HepG2 (cell line): ENCODE results near the gene PPY. TPM values are rescaled to one million over a fixed set of nuclear protein-coding genes. Genes with fewer than 3 reads are reported as not detected.

Source experiments
- FIP1L1 ChIP-seq: fragments of 200-400 bp; formaldehyde crosslinking; IDR thresholded peaks from 2 replicates; pipeline ENCODE4 v1.6.1; 2018; ENCODE audit warnings: low read depth, mild to moderate bottlenecking, low read length, moderate library complexity, borderline replicate concordance; ENCODE audit not compliant: insufficient read depth
- FOXP4 ChIP-seq: sonication (generic); formaldehyde crosslinking; IDR thresholded peaks from 2 replicates; pipeline ENCODE4 v1.4.0; 2020; ENCODE audit warnings: missing genetic modification reagents
- HNF4A ChIP-seq: sonication (generic); formaldehyde crosslinking; IDR thresholded peaks from 2 replicates; pipeline ENCODE4 v1.4.0; 2020; ENCODE audit warnings: missing genetic modification reagents
- ISL2 ChIP-seq: sonication (generic); formaldehyde crosslinking; IDR thresholded peaks from 2 replicates; pipeline ENCODE4 v1.5.0; 2020; ENCODE audit warnings: missing genetic modification reagents
- KDM6A ChIP-seq: IDR thresholded peaks from 2 replicates; pipeline ENCODE4 v1.6.1; 2016; ENCODE audit warnings: low read depth
- NR2F1 ChIP-seq, 2 experiments: fragments of 450-650 bp in 1 of 2; formaldehyde crosslinking in 1 of 2; IDR thresholded peaks; 2 replicates each; pipeline versions ENCODE4 v1.5.0 to v1.6.1; 2016 to 2020; ENCODE audit warnings: mild to moderate bottlenecking in 1 of 2, missing compliant biosample characterization in 1 of 2, missing genetic modification reagents in 1 of 2, moderate library complexity in 1 of 2
- PRMT3 ChIP-seq: sonication (generic); formaldehyde crosslinking; IDR thresholded peaks from 2 replicates; pipeline ENCODE4 v1.8.1; 2022; ENCODE audit warnings: low read depth, mild to moderate bottlenecking, moderate library complexity, missing genetic modification reagents, borderline replicate concordance
- SRSF4 ChIP-seq: fragments of 200-400 bp; formaldehyde crosslinking; IDR thresholded peaks from one replicate; pipeline ENCODE4 v1.6.1; 2018; ENCODE audit warnings: mild to moderate bottlenecking, low read depth, low read length, moderate library complexity; ENCODE audit not compliant: poor library complexity, severe bottlenecking
- TCF12 ChIP-seq, 2 experiments: fragments of 450-650 bp in 1 of 2; sonication (generic) in 1 of 2; formaldehyde crosslinking in 1 of 2; IDR thresholded peaks; 2 replicates each; pipeline versions ENCODE4 v1.6.1 to v1.8.0; 2017 to 2022; ENCODE audit warnings: antibody characterized with exemption in 1 of 2, mild to moderate bottlenecking in 1 of 2, missing genetic modification reagents in 1 of 2, moderate library complexity in 1 of 2
- ZNF512 ChIP-seq: sonication (generic); formaldehyde crosslinking; IDR thresholded peaks from 2 replicates; pipeline ENCODE4 v1.4.0; 2020; ENCODE audit warnings: mild to moderate bottlenecking, missing genetic modification reagents
- ZNF547 ChIP-seq: sonication (generic); formaldehyde crosslinking; IDR thresholded peaks from 2 replicates; pipeline ENCODE4 v1.5.1; 2020; ENCODE audit warnings: mild to moderate bottlenecking, missing genetic modification reagents
- ZNF841 ChIP-seq: sonication (generic); formaldehyde crosslinking; IDR thresholded peaks from 2 replicates; pipeline ENCODE4 v1.8.1; 2023; ENCODE audit warnings: missing genetic modification reagents, borderline replicate concordance
- ZNF883 ChIP-seq: sonication (generic); formaldehyde crosslinking; IDR thresholded peaks from 2 replicates; pipeline ENCODE4 v1.5.1; 2020; ENCODE audit warnings: mild to moderate bottlenecking, missing genetic modification reagents; ENCODE audit errors: not compliant biosample characterization
- ZSCAN9 ChIP-seq: IDR thresholded peaks from 2 replicates; pipeline ENCODE4 v1.6.1; 2016; ENCODE audit warnings: borderline replicate concordance
- polyA plus RNA-seq, 8 experiments: library from polyadenylated mRNA; depleted of rRNA in 3 of 8; stranded (reverse) in 7 of 8; unstranded in 1 of 8; fragments of >200 nt; fragmentation: Illumina TruSeq in 4 of 8; extraction: Trizol in 4 of 8; gene quantifications; 2 replicates each; pipeline versions ENCODE4 v1.2.1 to v1.2.3, GENCODE V29; 2011 to 2016; ENCODE audit warnings: low read depth in 4 of 8, missing spikeins in 1 of 8, mixed read lengths in 1 of 8; ENCODE audit not compliant: insufficient read depth in 1 of 8
- total RNA-seq, 5 experiments: library from RNA; depleted of rRNA; stranded (reverse); fragments of >200 nt; fragmentation: Illumina TruSeq; extraction: Trizol; gene quantifications; 2 replicates each; pipeline ENCODE4 v1.2.3, GENCODE V29; 2016; ENCODE audit warnings: low read depth in 1 of 5
- TF ChIP-seq, protein P1 (sequence below): IDR thresholded peaks from 2 replicates; pipeline ENCODE4 v1.4.0; 2020; ENCODE audit warnings: mild to moderate bottlenecking, missing genetic modification reagents
- TF ChIP-seq, protein P2 (sequence below): sonication (generic); formaldehyde crosslinking; IDR thresholded peaks from 2 replicates; pipeline ENCODE4 v1.5.0; 2020; ENCODE audit warnings: mild to moderate bottlenecking, missing genetic modification reagents, borderline replicate concordance

Gene PPY
- total and polyA plus RNA-seq, 2 of the 13 experiments (the other 11 are each of a cell fraction or from before 2014, with no cell fraction given): not detected

DNA sequence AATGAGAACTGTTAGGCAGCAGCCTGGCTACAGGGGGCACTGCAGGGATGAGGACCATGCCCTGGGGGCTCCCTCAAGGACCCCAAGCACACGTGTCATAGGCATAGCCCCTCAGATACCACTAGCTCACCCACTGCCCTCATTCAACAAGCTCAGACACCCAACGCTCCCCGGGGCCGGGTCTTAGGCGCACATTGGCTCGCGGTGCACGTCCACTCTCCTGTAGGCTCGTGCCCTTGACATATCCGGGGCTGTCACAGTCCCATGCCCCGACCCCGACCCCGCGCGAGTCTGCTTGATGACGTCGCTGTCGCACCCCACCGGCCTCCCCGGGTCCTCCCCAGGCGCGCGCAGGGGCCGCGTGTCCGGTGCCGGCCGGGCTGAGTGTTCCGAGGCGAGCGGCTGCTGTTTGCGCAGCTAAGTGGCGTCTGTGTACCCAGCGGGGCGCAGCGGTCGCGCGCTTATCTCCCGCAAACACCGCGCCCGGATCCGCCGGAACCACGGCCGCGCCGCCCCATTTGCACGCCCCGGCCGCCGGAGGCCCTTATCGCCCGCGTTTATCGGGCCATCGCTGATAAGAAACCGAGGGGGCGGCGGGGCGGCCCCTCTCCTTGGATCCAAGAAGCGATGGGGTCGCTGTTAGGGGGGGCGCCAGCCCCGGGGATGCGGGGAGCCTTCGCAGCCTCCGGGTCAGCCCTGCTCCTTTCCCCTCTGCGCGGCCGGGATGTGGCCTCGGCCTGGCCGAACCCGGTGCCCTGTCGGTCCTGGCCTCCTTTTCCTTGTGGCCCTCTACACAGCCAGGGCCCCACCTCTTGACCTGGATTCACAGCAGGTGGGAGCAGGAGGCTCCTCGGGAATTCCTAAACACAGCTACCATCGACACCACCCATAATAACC, 41.5 kb upstream of the PPY start (continued):
- TF ChIP-seq SRSF4 (no peak), KDM6A (CRISPR knock-in tag) (no peak; the same call in 1 of the 2 replicates), ISL2 (CRISPR knock-in tag) (peak; percentile 99), ZNF547 (peak; percentile 88), ZSCAN9 (peak; percentile 87), ZNF883 (peak; percentile 89), HNF4A (peak; percentile 68), FOXP4 (CRISPR knock-in tag) (peak; percentile 98), FIP1L1 (no peak), PRMT3 (CRISPR knock-in tag) (no peak), TCF12 (IDR thresholded peaks at IDR 0.05) (no peak), TCF12 (CRISPR knock-in tag; IDR thresholded peaks at IDR 0.05) (peak; percentile 99), ZNF841 (CRISPR knock-in tag) (no peak), ZNF512 (CRISPR knock-in tag) (peak; percentile 49; the same call in 1 of the 2 replicates), NR2F1 (CRISPR knock-in tag; IDR thresholded peaks at IDR 0.05) (no peak)
- TF ChIP-seq, protein P1, sequence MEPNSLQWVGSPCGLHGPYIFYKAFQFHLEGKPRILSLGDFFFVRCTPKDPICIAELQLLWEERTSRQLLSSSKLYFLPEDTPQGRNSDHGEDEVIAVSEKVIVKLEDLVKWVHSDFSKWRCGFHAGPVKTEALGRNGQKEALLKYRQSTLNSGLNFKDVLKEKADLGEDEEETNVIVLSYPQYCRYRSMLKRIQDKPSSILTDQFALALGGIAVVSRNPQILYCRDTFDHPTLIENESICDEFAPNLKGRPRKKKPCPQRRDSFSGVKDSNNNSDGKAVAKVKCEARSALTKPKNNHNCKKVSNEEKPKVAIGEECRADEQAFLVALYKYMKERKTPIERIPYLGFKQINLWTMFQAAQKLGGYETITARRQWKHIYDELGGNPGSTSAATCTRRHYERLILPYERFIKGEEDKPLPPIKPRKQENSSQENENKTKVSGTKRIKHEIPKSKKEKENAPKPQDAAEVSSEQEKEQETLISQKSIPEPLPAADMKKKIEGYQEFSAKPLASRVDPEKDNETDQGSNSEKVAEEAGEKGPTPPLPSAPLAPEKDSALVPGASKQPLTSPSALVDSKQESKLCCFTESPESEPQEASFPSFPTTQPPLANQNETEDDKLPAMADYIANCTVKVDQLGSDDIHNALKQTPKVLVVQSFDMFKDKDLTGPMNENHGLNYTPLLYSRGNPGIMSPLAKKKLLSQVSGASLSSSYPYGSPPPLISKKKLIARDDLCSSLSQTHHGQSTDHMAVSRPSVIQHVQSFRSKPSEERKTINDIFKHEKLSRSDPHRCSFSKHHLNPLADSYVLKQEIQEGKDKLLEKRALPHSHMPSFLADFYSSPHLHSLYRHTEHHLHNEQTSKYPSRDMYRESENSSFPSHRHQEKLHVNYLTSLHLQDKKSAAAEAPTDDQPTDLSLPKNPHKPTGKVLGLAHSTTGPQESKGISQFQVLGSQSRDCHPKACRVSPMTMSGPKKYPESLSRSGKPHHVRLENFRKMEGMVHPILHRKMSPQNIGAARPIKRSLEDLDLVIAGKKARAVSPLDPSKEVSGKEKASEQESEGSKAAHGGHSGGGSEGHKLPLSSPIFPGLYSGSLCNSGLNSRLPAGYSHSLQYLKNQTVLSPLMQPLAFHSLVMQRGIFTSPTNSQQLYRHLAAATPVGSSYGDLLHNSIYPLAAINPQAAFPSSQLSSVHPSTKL (CRISPR knock-in tag): peak; percentile 95
- TF ChIP-seq, protein P2, sequence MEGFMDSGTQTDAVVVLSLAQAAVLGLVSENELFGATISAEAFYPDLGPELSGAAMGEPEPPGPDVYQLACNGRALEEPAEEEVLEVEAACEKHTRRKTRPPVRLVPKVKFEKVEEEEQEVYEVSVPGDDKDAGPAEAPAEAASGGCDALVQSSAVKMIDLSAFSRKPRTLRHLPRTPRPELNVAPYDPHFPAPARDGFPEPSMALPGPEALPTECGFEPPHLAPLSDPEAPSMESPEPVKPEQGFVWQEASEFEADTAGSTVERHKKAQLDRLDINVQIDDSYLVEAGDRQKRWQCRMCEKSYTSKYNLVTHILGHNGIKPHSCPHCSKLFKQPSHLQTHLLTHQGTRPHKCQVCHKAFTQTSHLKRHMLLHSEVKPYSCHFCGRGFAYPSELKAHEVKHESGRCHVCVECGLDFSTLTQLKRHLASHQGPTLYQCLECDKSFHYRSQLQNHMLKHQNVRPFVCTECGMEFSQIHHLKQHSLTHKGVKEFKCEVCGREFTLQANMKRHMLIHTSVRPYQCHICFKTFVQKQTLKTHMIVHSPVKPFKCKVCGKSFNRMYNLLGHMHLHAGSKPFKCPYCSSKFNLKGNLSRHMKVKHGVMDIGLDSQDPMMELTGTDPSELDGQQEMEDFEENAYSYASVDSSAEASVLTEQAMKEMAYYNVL (CRISPR knock-in tag): peak; percentile 91
